Urinary bladder (tissue), 2 donors: ENCODE data around the gene VARS1. TPM values are rescaled to one million over a fixed set of nuclear protein-coding genes. Genes with fewer than 3 reads are reported as not detected.
A peak's percentile ranks its signal among the peaks of the same experiment; 100 is the strongest.

Experiments used
- polyA plus RNA-seq: library from polyadenylated mRNA; stranded (reverse); fragments of 200-250 nt; gene quantifications from one replicate; pipeline ENCODE4 v1.2.3, GENCODE V29; 2013
- small RNA-seq: library from RNA; depleted of rRNA; stranded (forward); fragments of <200 nt; gene quantifications from one replicate; pipeline ENCODE3, GENCODE V24; 2014
- total RNA-seq: library from RNA; depleted of rRNA; stranded (reverse); fragments of >200 nt; gene quantifications from one replicate; pipeline ENCODE4 v1.2.3, GENCODE V29; 2014
- donor health status: healthy.

Gene VARS1
- total and polyA plus RNA-seq, 2 donors = 16.7 to 34.4 TPM

Small RNA genes lying within 50 kb of the gene (small RNA-seq; reads per million reads assigned to genes)
- gene MSH5-SAPCD1 (not detected), gene RF00019 (not detected), gene RNU6-850P (not detected), gene SAPCD1 (not detected), gene SNORD48 (119 reads per million, percentile 97 among the genes with 10 or more reads in this experiment), gene SNORD52 (not detected)

Other genes with a start within 250 kb of the VARS1 start
Only the 30 nearest of the 42 such genes appear.
- 53.7 TPM for gene PRRC2A, start 175.0 kb downstream of the VARS1 start, total RNA-seq
- 115 TPM for gene PRRC2A, start 175.0 kb downstream of the VARS1 start, polyA plus RNA-seq
- gene BAG6, start 143.1 kb downstream of the VARS1 start, total RNA-seq = 73.8 TPM
- gene BAG6, start 143.1 kb downstream of the VARS1 start, polyA plus RNA-seq = 193 TPM
- gene APOM, start 139.9 kb downstream of the VARS1 start, total RNA-seq = 0.69 TPM
- 3.6 TPM for gene APOM, start 139.9 kb downstream of the VARS1 start, polyA plus RNA-seq
- 17.6 TPM for gene C6orf47, start 135.0 kb downstream of the VARS1 start, total RNA-seq
- 29.7 TPM for gene C6orf47, start 135.0 kb downstream of the VARS1 start, polyA plus RNA-seq
- gene GPANK1, start 130.8 kb downstream of the VARS1 start, total RNA-seq = 10.0 TPM
- 20.9 TPM for gene GPANK1, start 130.8 kb downstream of the VARS1 start, polyA plus RNA-seq
- 44.3 TPM for gene CSNK2B, start 129.7 kb downstream of the VARS1 start, total RNA-seq
- gene CSNK2B, start 129.7 kb downstream of the VARS1 start, polyA plus RNA-seq = 151 TPM
- gene LY6G5B, start 125.8 kb downstream of the VARS1 start, total RNA-seq = 6.0 TPM
- gene LY6G5B, start 125.8 kb downstream of the VARS1 start, polyA plus RNA-seq = 7.2 TPM
- gene LY6G5C, start 114.7 kb downstream of the VARS1 start, total RNA-seq = 0.37 TPM
- 4.0 TPM for gene LY6G5C, start 114.7 kb downstream of the VARS1 start, polyA plus RNA-seq
- 42.6 TPM for gene ABHD16A, start 92.4 kb downstream of the VARS1 start, total RNA-seq
- gene ABHD16A, start 92.4 kb downstream of the VARS1 start, polyA plus RNA-seq = 56.4 TPM
- gene LY6G6F, start 88.9 kb downstream of the VARS1 start, total RNA-seq = not detected
- gene LY6G6F, start 88.9 kb downstream of the VARS1 start, polyA plus RNA-seq = not detected
- gene LY6G6D, start 80.4 kb downstream of the VARS1 start, total RNA-seq = 3.1 TPM
- 1.7 TPM for gene LY6G6D, start 80.4 kb downstream of the VARS1 start, polyA plus RNA-seq
- not detected for gene LY6G6C, start 74.0 kb downstream of the VARS1 start, total RNA-seq
- not detected for gene LY6G6C, start 74.0 kb downstream of the VARS1 start, polyA plus RNA-seq
- gene MPIG6B, start 72.4 kb downstream of the VARS1 start, total RNA-seq = 0.32 TPM
- 0.62 TPM for gene MPIG6B, start 72.4 kb downstream of the VARS1 start, polyA plus RNA-seq
- gene DDAH2, start 66.5 kb downstream of the VARS1 start, total RNA-seq = 81.6 TPM
- 115 TPM for gene DDAH2, start 66.5 kb downstream of the VARS1 start, polyA plus RNA-seq
- gene CLIC1, start 59.2 kb downstream of the VARS1 start, total RNA-seq = 200 TPM
- 303 TPM for gene CLIC1, start 59.2 kb downstream of the VARS1 start, polyA plus RNA-seq
- 14.8 TPM for gene MSH5, start 55.7 kb downstream of the VARS1 start, total RNA-seq
- gene MSH5, start 55.7 kb downstream of the VARS1 start, polyA plus RNA-seq = 2.9 TPM
- 0.90 TPM for gene SAPCD1, start 33.1 kb downstream of the VARS1 start, total RNA-seq
- 1.3 TPM for gene SAPCD1, start 33.1 kb downstream of the VARS1 start, polyA plus RNA-seq
- gene VWA7, start 18.4 kb downstream of the VARS1 start, total RNA-seq = 0.42 TPM
- gene VWA7, start 18.4 kb downstream of the VARS1 start, polyA plus RNA-seq = 0.39 TPM
- 22.5 TPM for gene LSM2, start 11.2 kb upstream of the VARS1 start, total RNA-seq
- 69.4 TPM for gene LSM2, start 11.2 kb upstream of the VARS1 start, polyA plus RNA-seq
- 2.5 TPM for gene HSPA1L, start 19.5 kb upstream of the VARS1 start, total RNA-seq
- gene HSPA1L, start 19.5 kb upstream of the VARS1 start, polyA plus RNA-seq = 2.9 TPM
- 152 TPM for gene HSPA1A, start 19.8 kb upstream of the VARS1 start, total RNA-seq
- 374 TPM for gene HSPA1A, start 19.8 kb upstream of the VARS1 start, polyA plus RNA-seq
- 137 TPM for gene HSPA1B, start 32.0 kb upstream of the VARS1 start, total RNA-seq
- gene HSPA1B, start 32.0 kb upstream of the VARS1 start, polyA plus RNA-seq = 269 TPM
- gene NEU1, start 67.1 kb upstream of the VARS1 start, total RNA-seq = 18.4 TPM
- 52.1 TPM for gene NEU1, start 67.1 kb upstream of the VARS1 start, polyA plus RNA-seq
- gene SLC44A4, start 83.2 kb upstream of the VARS1 start, total RNA-seq = 3.3 TPM
- gene SLC44A4, start 83.2 kb upstream of the VARS1 start, polyA plus RNA-seq = 4.2 TPM
- gene EHMT2, start 101.9 kb upstream of the VARS1 start, total RNA-seq = 33.1 TPM
- gene EHMT2, start 101.9 kb upstream of the VARS1 start, polyA plus RNA-seq = 45.5 TPM
- gene ZBTB12, start 106.3 kb upstream of the VARS1 start, total RNA-seq = 4.8 TPM
- 10.1 TPM for gene ZBTB12, start 106.3 kb upstream of the VARS1 start, polyA plus RNA-seq
- 4.0 TPM for gene C2, start 132.0 kb upstream of the VARS1 start, total RNA-seq
- gene C2, start 132.0 kb upstream of the VARS1 start, polyA plus RNA-seq = 10.0 TPM
- 6.5 TPM for gene CFB, start 150.3 kb upstream of the VARS1 start, total RNA-seq
- 39.6 TPM for gene CFB, start 150.3 kb upstream of the VARS1 start, polyA plus RNA-seq
- gene NELFE, start 163.2 kb upstream of the VARS1 start, total RNA-seq = 39.8 TPM
- 53.6 TPM for gene NELFE, start 163.2 kb upstream of the VARS1 start, polyA plus RNA-seq
- gene SKIC2, start 163.4 kb upstream of the VARS1 start, total RNA-seq = 28.9 TPM
- 48.8 TPM for gene SKIC2, start 163.4 kb upstream of the VARS1 start, polyA plus RNA-seq